LNCaP clone FGC (cell line): Measurements from ENCODE around the gene ANO2.
"Not testable (repeated sequence)": the region's sequence is repeated elsewhere in the genome, so short reads cannot be mapped to it uniquely, and the experiment has no call there.

Experiments
- DNase-seq: peaks from one replicate; pipeline ENCODE4 v3.0.0-alpha.2; 2011; ENCODE audit warnings: low read depth
- H3K4me3 ChIP-seq: 2 replicates; pipeline ENCODE4 v1.5.1; 2011; ENCODE audit warnings: mild to moderate bottlenecking, low read depth, low read length, control low read depth
- CTCF ChIP-seq: IDR thresholded peaks from 2 replicates; pipeline ENCODE4 v1.5.1; 2012; ENCODE audit warnings: mild to moderate bottlenecking; ENCODE audit not compliant: control insufficient read depth, insufficient read depth; ENCODE audit errors: extremely low read depth

ANO2 gene

GRCh38 chr12:5537771-5538170 lies 407.3 kb downstream of the ANO2 start:
- no peak for DNase-seq
- no peak overlapping the region for H3K4me3 ChIP-seq
- no peak for TF ChIP-seq CTCF

GRCh38 chr12:5537026-5537615 lies 407.9 kb downstream of the ANO2 start:
- not testable (repeated sequence) for H3K4me3 ChIP-seq, DNase-seq

- H3K4me3 ChIP-seq, result no peak overlapping the region
- TF ChIP-seq CTCF, result no peak
Observed at GRCh38 chr12:5535541-5535940, 409.5 kb downstream of the ANO2 start.

GRCh38 chr12:5534426-5535199 lies 410.4 kb downstream of the ANO2 start:
- DNase-seq, result no peak

More at GRCh38 chr12:5535541-5535940, 409.5 kb downstream of the ANO2 start:
- no peak for DNase-seq

GRCh38 chr12:5533368-5533767 lies 411.7 kb downstream of the ANO2 start:
- no peak for DNase-seq
- TF ChIP-seq CTCF, result no peak
- H3K4me3 ChIP-seq, result no peak overlapping the region

More at GRCh38 chr12:5534426-5535199, 410.4 kb downstream of the ANO2 start:
- TF ChIP-seq CTCF, result no peak
- no peak overlapping the region for H3K4me3 ChIP-seq

- TF ChIP-seq CTCF, result no peak
- no peak for DNase-seq
- no peak overlapping the region for H3K4me3 ChIP-seq
Observed at GRCh38 chr12:5525783-5526367, 419.2 kb downstream of the ANO2 start.

- DNase-seq, result no peak
- no peak overlapping the region for H3K4me3 ChIP-seq
- TF ChIP-seq CTCF, result no peak
Observed at GRCh38 chr12:5524769-5525436, 420.2 kb downstream of the ANO2 start.
